SHP77 (cell line): Measurements from ENCODE around the gene ZNF587B.
A peak's percentile ranks its signal among the peaks of the same experiment; 100 is the strongest.
"Not testable (repeated sequence)": the region's sequence is repeated elsewhere in the genome, so short reads cannot be mapped to it uniquely, and the experiment has no call there.

Source experiments
- DNase-seq, 2 experiments: peaks; one replicate each; lab custom pipeline; 2025; lab: John Stamatoyannopoulos, UW

The ZNF587B gene

GRCh38 chr19:57830071-57830602 is at the start of gene ZNF587B:
Gene ZNF587B (plus strand): TSS chr19:57830299. CDS start chr19:57830529, 230 bp downstream.
- DNase-seq: no peak

- DNase-seq: no peak
These were observed 43.8 kb upstream of the ZNF587B start for GRCh38 chr19:57786286-57786685.

GRCh38 chr19:57786906-57787305 is 43.2 kb upstream of the ZNF587B start:
- DNase-seq: no peak

GRCh38 chr19:57788114-57788692 is 41.9 kb upstream of the ZNF587B start:
- DNase-seq: no peak

GRCh38 chr19:57789288-57789687 is 40.8 kb upstream of the ZNF587B start:
- no peak for DNase-seq

- not testable (repeated sequence) for DNase-seq
These were observed 33.5 kb upstream of the ZNF587B start for GRCh38 chr19:57796580-57796979.

GRCh38 chr19:57800696-57801095 is 29.4 kb upstream of the ZNF587B start:
- no peak for DNase-seq

GRCh38 chr19:57802269-57802668 is 27.8 kb upstream of the ZNF587B start:
- DNase-seq: no peak

GRCh38 chr19:57803265-57803593 is 26.9 kb upstream of the ZNF587B start:
- DNase-seq: no peak

GRCh38 chr19:57803594-57804325 is 26.3 kb upstream of the ZNF587B start:
- DNase-seq: no peak

GRCh38 chr19:57807541-57807940 is 22.6 kb upstream of the ZNF587B start:
- DNase-seq: no peak

GRCh38 chr19:57810410-57811295 is 19.4 kb upstream of the ZNF587B start:
- not testable (repeated sequence) for DNase-seq

- no peak for DNase-seq
These were observed 17.9 kb upstream of the ZNF587B start for GRCh38 chr19:57812226-57812625.

- not testable (repeated sequence) for DNase-seq
These were observed 16.9 kb upstream of the ZNF587B start for GRCh38 chr19:57812975-57813820.

- no peak for DNase-seq
These were observed 16.1 kb upstream of the ZNF587B start for GRCh38 chr19:57813919-57814504.

GRCh38 chr19:57814505-57815246 is 15.4 kb upstream of the ZNF587B start, which contains the start of gene ZNF552:
Gene ZNF552 (minus strand): TSS chr19:57814913. CDS start chr19:57814743, 170 bp downstream.
- peak; percentile 93 to 95 for DNase-seq

- DNase-seq: no peak
These were observed 14.6 kb upstream of the ZNF587B start for GRCh38 chr19:57815247-57816075.

- no peak for DNase-seq
These were observed 13.4 kb upstream of the ZNF587B start for GRCh38 chr19:57816652-57817051.

- DNase-seq: no peak
These were observed 12.1 kb upstream of the ZNF587B start for GRCh38 chr19:57817976-57818375.
